Measurements from ENCODE around the gene HDX.
"Not testable (repeated sequence)": the region's sequence is repeated elsewhere in the genome, so short reads cannot be mapped to it uniquely, and the experiment has no call there.

The HDX gene

GRCh38 chrX:84501798-84502628 lies at the start of gene HDX:
HDX (minus strand) TSS chrX:84502453; CDS start chrX:84475397, 27,056 bp downstream.
- peak; percentile 81 for DNase-seq

GRCh38 chrX:84541315-84541714 lies 39.1 kb upstream of the HDX start:
- not testable (repeated sequence) for DNase-seq

- not testable (repeated sequence) for DNase-seq
Measured at GRCh38 chrX:84537627-84538026, 35.4 kb upstream of the HDX start.

GRCh38 chrX:84488426-84488825 lies 13.8 kb downstream of the HDX start:
- no peak for DNase-seq

- DNase-seq = no peak
Measured at GRCh38 chrX:84487365-84488353, 14.6 kb downstream of the HDX start.

- no peak for DNase-seq
Measured at GRCh38 chrX:84479086-84479485, 23.2 kb downstream of the HDX start.

GRCh38 chrX:84477114-84477513 lies 25.1 kb downstream of the HDX start:
- DNase-seq = no peak

GRCh38 chrX:84475596-84475995 lies 26.7 kb downstream of the HDX start:
- no peak for DNase-seq

GRCh38 chrX:84475101-84475500 lies 27.2 kb downstream of the HDX start:
- no peak for DNase-seq

GRCh38 chrX:84469226-84469625 lies 33.0 kb downstream of the HDX start:
- DNase-seq = no peak

GRCh38 chrX:84467898-84468297 lies 34.4 kb downstream of the HDX start:
- no peak for DNase-seq

- no peak for DNase-seq
Measured at GRCh38 chrX:84453351-84454246, 48.7 kb downstream of the HDX start.

- DNase-seq = no peak
Measured at GRCh38 chrX:84441143-84441542, 61.1 kb downstream of the HDX start.

- peak; percentile 2 for DNase-seq
Measured at GRCh38 chrX:84415140-84415539, 87.1 kb downstream of the HDX start.

- no peak for DNase-seq
Measured at GRCh38 chrX:84363663-84364062, 138.6 kb downstream of the HDX start.

GRCh38 chrX:84363051-84363450 lies 139.2 kb downstream of the HDX start:
- DNase-seq = no peak

- DNase-seq = no peak
Measured at GRCh38 chrX:84362184-84362838, 139.9 kb downstream of the HDX start.

GRCh38 chrX:84358271-84358670 lies 144.0 kb downstream of the HDX start:
- DNase-seq = no peak

- no peak for DNase-seq
Measured at GRCh38 chrX:84357296-84357695, 145.0 kb downstream of the HDX start.

- DNase-seq = no peak
Measured at GRCh38 chrX:84340968-84341367, 161.3 kb downstream of the HDX start.

- peak; percentile 7 for DNase-seq
Measured at GRCh38 chrX:84339507-84340364, 162.5 kb downstream of the HDX start.
